Calu3 (cell line): Measurements from ENCODE around the gene MILR1. TPM values are rescaled to one million over a fixed set of nuclear protein-coding genes. Genes with fewer than 3 reads are reported as not detected.

Source experiments
- BruUV-seq: library from RNA; stranded (reverse); fragments of 400-500 nt; replicated peaks from 2 replicates; lab custom pipeline; 2021; lab: Mats Ljungman, UMichigan
- CTCF ChIA-PET: fragments of 300-600 bp; sonication (Branson Sonifier 250); formaldehyde crosslinking; loops from one replicate; lab custom pipeline; 2022; ENCODE audit warnings: antibody characterized with exemption; lab: Charles Lee
- DNase-seq: peaks from one replicate; pipeline ENCODE4 v3.0.0; 2022
- H3K27ac Mint-ChIP-seq: one replicate; pipeline ENCODE4 v1.8.0; 2022; ENCODE audit warnings: mixed read lengths; ENCODE audit not compliant: unreplicated experiment
- H3K27me3 Mint-ChIP-seq: one replicate; pipeline ENCODE4 v1.8.0; 2022; ENCODE audit warnings: mixed read lengths; ENCODE audit not compliant: unreplicated experiment
- H3K36me3 Mint-ChIP-seq: one replicate; pipeline ENCODE4 v1.8.0; 2022; ENCODE audit warnings: mild to moderate bottlenecking, moderate library complexity, mixed read lengths; ENCODE audit not compliant: insufficient read depth, unreplicated experiment
- H3K4me1 Mint-ChIP-seq: one replicate; pipeline ENCODE4 v1.8.0; 2022; ENCODE audit warnings: mild to moderate bottlenecking, low read depth, mixed read lengths; ENCODE audit not compliant: unreplicated experiment
- H3K4me3 Mint-ChIP-seq: one replicate; pipeline ENCODE4 v1.8.0; 2022; ENCODE audit warnings: mild to moderate bottlenecking, low read depth, moderate library complexity, mixed read lengths; ENCODE audit not compliant: unreplicated experiment
- H3K9me3 Mint-ChIP-seq: one replicate; pipeline ENCODE4 v1.8.0; 2022; ENCODE audit warnings: low read depth, mixed read lengths; ENCODE audit not compliant: unreplicated experiment
- CTCF ChIP-seq: fragments of 200-600 bp; IDR thresholded peaks from one replicate; pipeline ENCODE4 v1.8.0; 2022; ENCODE audit warnings: antibody characterized with exemption; ENCODE audit not compliant: unreplicated experiment
- intact Hi-C: fragments of 100-400 bp; cut with micrococcal nuclease; formaldehyde crosslinking; loops from one replicate; pipeline ENCODE4 v1.10.0; 2022; ENCODE audit not compliant: unreplicated experiment
- total RNA-seq: library from RNA; stranded (reverse); gene quantifications from 2 replicates; pipeline ENCODE4 v1.2.3, GENCODE V29; 2022

Gene MILR1
- total RNA-seq, 1 experiment from 2014 or later: 7.6 TPM

GRCh38 chr17:64410750-64411490, 38.0 kb upstream of the MILR1 start:
- Mint-ChIP-seq H3K4me3 (no peak overlapping the region), H3K27ac (no peak overlapping the region)

GRCh38 chr17:64411999-64412771, 36.7 kb upstream of the MILR1 start:
- Mint-ChIP-seq H3K36me3 (no peaks in the 10 kb centered on the region), H3K4me1 (no peaks in the 10 kb centered on the region), H3K27me3 (no peaks in the 10 kb centered on the region), H3K27ac (no peak overlapping the region), H3K9me3 (no peaks in the 10 kb centered on the region), H3K4me3 (no peak overlapping the region)
- no peak for DNase-seq
- intact Hi-C loops: no loop called here
- BruUV-seq: no TSS peak
- TF ChIP-seq CTCF: no peak
- CTCF ChIA-PET: interaction anchor here (0.6 kb wide), 1 partner anchor 56 kb away, joined by 3 read pairs; no protein-coding TSS in a partner anchor

More at GRCh38 chr17:64410750-64411490, 38.0 kb upstream of the MILR1 start:
- CTCF ChIA-PET: no interaction called here
- Mint-ChIP-seq H3K4me1 (no peaks in the 10 kb centered on the region), H3K36me3 (no peaks in the 10 kb centered on the region), H3K9me3 (no peaks in the 10 kb centered on the region), H3K27me3 (no peaks in the 10 kb centered on the region)
- intact Hi-C loops: no loop called here
- no peak for DNase-seq
- no peak for TF ChIP-seq CTCF
- no TSS peak for BruUV-seq

- intact Hi-C loops: no loop called here
- CTCF ChIA-PET: interaction anchor here (0.6 kb wide), 1 partner anchor 55 kb away, joined by 3 read pairs; no protein-coding TSS in a partner anchor
- no peak overlapping the region for H3K27ac Mint-ChIP-seq
- H3K4me1 Mint-ChIP-seq: no peaks in the 10 kb centered on the region
- no peaks in the 10 kb centered on the region for H3K9me3 Mint-ChIP-seq
- no peaks in the 10 kb centered on the region for H3K27me3 Mint-ChIP-seq
- H3K36me3 Mint-ChIP-seq: no peaks in the 10 kb centered on the region
- no peak for DNase-seq
- H3K4me3 Mint-ChIP-seq: no peak overlapping the region
- BruUV-seq: no TSS peak
- TF ChIP-seq CTCF: no peak
These were observed 36.0 kb upstream of the MILR1 start for GRCh38 chr17:64412944-64413381.

GRCh38 chr17:64413513-64413912, 35.4 kb upstream of the MILR1 start:
- Mint-ChIP-seq H3K4me1 (no peaks in the 10 kb centered on the region), H3K9me3 (no peaks in the 10 kb centered on the region), H3K4me3 (no peak overlapping the region), H3K27me3 (no peaks in the 10 kb centered on the region), H3K27ac (no peak overlapping the region), H3K36me3 (no peaks in the 10 kb centered on the region)
- TF ChIP-seq CTCF: no peak
- intact Hi-C loops: no loop called here
- CTCF ChIA-PET: no interaction called here
- no TSS peak for BruUV-seq
- no peak for DNase-seq
